Fibroblast of gingiva (primary cell): Measurements from ENCODE around the gene COL20A1.

Source experiments
- DNase-seq: peaks from one replicate; pipeline ENCODE4 v3.0.0-alpha.2; 2011; ENCODE audit warnings: low read depth

The COL20A1 gene

GRCh38 chr20:63350196-63350595, 57.2 kb downstream of the COL20A1 start:
- DNase-seq = no peak

GRCh38 chr20:63350597-63351325, 57.8 kb downstream of the COL20A1 start:
- no peak for DNase-seq

DNA sequence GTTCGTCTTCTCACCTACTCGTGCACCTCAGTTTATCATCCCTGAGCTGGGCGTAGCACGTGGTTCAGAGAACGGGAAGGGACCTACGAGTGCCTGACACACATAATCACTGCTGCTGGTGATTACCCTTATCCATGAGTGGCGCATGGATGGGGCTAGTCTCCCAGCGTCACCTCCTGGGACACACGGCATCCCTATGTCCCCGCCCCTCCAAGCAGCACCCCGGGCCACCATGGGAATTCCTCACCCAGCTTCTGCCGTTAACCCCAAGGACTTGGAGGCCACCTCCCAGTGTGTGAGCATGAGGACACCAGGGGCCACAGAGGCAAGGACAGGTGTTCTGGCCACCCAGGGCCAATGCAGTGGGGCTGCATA, 58.3 kb downstream of the COL20A1 start:
- no peak for DNase-seq

DNA sequence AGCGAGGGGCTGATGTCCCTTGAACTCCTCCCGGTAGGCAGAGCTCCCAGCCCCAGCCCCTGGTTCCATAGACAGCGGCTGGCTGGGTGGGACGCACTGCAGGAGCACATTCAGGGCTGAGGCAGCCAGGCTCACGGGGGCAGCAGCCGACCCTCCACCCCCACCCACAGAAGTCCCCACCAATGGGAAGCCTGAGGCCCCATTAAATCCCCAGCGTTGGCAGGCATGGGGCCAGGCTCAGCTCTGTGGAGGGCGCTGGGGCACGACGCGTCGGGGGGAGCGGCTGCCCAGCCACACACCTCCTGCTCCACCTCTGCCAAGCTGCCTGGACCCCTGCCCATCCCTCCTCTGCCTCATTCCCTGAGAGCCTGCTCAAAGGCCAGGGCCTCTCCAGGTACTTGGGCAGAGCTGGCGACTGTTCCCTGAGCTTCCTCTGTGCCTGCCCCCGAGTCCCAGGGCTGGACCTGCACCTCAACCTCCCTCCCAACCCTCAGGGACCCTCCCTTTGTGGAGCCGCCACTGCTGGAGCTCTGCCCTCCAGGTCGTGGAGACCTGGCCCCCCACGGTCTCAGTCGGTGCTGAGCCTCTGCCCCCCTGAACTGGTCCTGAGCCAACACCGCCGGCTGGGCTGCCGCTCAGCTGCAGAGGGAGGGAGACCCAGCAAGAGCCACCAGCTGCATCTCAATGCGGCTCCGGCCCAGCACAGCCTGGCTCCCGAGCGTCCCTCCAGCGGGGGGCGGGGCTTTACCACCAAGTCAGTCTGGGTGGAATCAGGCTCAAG, 59.0 kb downstream of the COL20A1 start:
- no peak for DNase-seq

GRCh38 chr20:63352811-63353221, 59.8 kb downstream of the COL20A1 start:
- no peak for DNase-seq

GRCh38 chr20:63354636-63355350, 61.8 kb downstream of the COL20A1 start:
- DNase-seq = no peak

DNA sequence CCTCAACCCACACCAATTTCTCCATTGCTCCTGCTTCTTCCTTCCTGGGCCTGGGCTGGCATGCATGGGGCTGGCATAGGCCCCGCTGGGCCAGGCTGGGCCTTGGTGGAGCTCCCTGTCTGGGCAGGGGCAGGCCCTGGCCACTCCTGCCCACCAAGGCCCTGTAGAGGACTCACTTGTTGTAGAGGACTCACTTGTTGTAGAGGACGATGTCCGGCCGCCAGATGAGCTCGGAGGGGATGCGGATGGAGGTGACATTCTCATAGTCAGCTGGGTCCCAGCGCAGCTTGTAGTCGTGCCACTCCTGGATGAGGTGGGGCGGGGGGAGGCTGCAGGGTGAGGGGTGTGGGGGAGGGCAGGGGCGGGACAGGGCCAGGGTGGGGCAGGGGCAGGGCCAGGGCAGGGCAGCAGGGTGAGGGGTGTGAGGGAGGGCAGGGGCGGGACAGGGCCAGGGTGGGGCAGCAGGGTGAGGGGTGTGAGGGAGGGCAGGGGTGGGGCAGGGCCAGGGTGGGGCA, 62.9 kb downstream of the COL20A1 start:
- no peak for DNase-seq

DNA sequence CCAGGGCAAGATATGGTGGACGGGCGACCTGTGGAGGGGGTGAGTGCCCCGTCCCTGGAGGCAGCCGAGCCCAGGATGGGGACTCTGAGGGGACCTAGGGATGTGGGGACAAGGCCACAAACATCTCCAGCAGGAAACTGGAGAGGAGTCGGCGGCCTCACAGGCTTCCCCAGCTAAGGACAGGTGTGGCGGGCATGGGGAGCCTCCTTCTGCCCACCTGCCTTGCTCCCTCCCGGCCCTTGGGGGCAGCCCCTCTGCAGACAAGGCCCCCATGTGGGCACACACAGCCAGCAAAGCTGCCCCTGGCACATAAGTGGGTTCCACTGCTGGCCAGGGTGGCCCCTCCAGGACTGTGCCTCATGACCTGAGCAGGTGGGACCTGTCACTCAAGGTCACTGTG, 63.5 kb downstream of the COL20A1 start:
- DNase-seq = no peak

- DNase-seq = no peak
Measured at GRCh38 chr20:63356931-63357879, 64.2 kb downstream of the COL20A1 start.

DNA sequence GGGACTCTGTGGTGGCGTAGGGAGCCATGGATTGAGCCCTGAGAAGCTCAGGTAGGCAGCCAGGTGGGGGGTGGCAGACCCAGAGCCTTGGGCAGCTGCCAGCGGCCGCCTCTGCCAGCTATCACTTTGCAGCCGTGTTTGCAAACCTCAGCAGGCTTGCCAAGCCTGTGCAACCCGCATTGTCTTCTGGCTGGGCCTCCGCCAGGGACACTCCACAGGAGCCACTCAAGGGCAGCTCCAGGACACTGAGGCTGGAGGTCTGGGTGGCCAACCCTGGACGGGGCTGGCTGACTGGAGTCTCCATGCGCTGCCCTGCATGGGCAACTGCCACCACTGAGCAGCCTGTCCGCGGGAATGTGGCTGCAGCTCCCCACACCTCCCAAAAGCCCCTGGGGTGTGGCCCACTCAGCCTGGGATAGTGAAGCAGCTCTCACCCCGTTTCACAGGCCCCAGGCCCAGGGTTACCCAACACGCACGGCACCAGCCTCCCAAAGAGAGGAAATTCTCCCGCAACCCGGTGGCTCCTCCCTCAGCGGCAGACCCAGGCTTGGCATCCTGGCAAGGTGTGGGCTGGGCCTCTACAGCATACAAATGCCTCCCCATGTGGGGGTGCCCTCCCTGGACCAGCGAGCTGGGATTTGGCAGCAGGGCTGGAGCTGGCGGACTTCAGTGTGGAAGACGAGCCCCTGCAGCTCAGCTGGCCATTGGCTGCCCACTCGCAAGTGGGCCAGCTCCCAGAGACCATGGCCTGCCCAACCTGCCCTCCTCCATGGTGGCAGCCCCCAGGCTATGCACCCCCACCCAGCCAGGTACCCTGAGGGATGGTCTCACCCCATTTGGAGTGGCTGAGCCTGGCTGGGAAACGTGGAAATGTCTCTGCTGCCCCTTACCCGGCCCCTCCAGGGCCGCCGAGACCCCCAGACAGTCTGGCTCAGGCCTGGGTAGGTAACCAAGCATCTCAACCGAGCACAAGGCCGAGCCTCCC, 65.2 kb downstream of the COL20A1 start:
- no peak for DNase-seq

DNA sequence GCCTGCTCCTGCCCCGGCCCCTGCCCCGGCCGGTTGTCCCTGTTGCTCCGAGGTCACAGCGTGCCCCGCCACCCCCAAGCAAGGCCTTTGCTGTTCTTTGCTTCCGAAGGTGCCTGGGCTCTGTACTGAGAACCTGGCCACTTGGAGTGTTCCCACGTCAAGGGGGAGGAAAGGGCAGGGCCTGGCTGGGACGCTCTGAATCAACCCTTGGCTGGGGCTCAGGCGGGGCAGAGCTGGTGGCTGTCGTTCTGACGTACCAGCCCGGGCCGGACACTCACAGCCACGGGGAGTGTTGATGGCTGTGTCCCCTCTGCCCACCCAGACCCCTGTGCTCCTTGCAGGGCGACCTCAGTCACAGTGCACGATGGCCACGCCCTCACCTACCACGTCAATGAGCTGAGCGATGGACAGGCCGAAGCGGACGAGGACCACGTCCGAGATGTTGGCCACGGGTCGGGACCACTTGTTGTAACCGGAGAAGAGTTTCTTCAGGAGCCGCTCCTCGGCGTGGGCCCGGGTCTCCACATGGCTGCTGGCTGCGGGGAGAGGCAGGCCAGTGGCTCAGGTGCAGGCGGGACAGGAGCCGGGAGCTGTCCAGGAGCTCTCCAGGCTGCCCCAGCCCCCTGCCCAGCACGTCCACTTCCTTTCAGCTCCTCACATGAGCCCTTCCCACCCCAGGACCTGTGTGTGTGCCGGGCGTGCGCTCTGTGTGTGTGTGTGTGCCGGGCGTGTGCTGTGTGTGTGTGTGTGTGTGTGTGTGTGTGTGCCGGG, 66.4 kb downstream of the COL20A1 start:
- no peak for DNase-seq

GRCh38 chr20:63359937-63360849, 67.2 kb downstream of the COL20A1 start:
- no peak for DNase-seq

DNA sequence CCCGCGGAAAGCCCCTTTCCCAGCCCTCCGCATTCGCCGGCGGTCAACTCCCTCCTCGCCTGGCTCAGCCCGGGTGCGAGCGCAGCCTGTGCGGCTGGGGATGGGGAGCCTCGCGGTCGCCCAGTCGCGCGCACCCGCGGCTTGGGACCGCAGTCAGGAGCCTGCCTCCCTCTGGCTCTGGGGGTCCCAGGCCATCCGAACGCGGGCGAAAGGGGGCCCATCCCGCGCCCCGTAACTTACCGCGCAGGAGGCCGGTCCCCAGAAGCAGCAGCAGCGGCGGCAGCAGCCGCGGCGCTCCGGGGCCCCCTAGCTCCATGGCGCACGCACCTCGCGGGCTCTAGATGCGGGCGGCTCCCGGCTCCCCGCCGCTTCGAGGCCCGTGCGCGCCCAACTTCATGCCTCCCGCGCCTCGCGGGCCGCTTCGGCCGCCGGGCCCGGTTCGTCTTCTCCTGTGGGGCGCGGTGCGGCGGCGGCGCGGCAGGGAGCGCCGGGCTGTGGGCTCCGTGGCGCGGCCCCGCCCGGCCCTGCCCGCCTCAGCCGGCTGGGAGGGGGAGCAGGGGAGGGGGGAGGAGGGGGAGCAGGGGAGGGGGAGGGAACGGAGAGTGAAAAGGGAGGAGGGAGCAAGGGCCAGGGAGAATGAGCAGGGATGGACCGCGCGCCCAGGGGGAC, 68.0 kb downstream of the COL20A1 start, which contains the start of gene CHRNA4:
CHRNA4 (minus strand) TSS at position 500 of the 669 bp plus-strand sequence; CDS start at position 316, 184 bp downstream.
- no peak for DNase-seq

DNA sequence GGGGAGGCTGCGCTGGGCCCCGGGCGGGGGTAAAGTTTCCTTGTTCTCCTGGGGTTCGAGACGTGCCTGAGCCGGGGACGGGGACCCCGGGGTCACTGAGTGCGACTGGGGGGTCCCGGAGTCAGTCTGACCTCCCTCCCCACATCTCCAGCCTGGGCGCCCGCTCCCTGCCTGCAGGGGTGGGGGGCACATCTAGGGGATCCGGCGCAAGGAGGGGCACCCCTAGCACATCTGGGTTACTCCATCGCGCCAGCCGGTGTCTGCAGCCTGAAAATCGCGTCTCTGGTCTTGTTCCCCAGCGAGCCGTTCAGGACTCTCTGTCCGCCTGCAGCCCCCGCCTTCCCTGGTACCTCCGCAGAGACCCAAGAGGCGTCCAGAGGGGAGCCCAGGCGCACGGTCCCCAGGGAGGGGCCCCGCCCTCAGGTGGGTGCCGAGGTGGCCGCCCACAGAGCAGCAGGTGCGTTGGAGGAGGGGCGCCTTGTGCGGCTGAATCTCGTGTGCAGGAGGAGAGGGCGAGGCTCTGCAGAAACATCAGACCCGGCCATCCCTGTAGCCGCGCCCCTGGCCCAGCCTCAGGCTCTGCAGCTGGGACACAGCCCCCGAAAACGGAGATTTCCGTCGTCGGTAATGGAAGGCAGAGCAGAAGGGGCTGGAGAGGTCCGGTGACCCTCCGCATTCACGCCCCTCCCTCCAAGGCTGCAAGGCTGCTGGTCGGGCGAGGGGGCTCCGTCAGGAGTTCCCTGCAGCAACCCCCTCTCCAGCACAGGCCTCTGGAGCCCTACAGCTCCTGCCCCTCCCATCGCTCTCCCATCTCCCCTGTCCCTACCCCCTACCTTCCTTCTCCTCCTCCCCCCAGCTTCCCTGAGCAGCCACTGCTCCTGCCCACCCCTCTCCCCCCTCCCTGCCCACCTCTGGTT, 68.8 kb downstream of the COL20A1 start:
- no peak for DNase-seq

DNA sequence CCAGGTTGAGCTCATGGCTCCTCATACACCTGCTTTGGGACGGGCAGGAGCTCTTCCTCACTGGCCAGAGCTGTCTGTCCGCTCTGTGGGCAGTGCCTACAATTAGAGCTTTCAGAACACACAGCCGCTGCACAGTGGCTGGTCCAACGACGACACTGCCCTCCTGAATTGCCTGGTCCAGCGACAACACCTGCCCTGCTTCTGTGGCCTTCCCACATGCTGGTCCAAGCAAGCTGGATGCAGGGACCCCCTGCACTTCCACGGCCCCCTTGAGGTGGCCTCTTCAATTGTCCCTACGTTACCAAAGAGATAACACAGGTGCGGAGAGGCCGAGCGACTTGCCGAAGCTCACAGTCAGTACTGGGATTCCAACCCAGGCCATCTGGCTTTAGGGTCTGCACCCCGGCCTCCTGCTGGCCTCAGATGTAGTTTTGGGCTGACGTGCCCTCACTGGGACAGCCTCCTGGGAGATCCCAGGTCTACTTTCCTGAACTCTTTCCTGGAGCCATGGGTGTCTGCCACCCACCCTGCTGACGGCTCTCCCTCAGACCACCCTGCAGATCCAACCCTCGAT, 69.5 kb downstream of the COL20A1 start:
- DNase-seq = no peak
